LoVo (cell line): ENCODE results near the gene DNAH9.

Experiments
- DNase-seq: peaks from one replicate; pipeline ENCODE4 v3.0.0-alpha.2; 2016; ENCODE audit warnings: low spot score

DNAH9 gene, protein sequence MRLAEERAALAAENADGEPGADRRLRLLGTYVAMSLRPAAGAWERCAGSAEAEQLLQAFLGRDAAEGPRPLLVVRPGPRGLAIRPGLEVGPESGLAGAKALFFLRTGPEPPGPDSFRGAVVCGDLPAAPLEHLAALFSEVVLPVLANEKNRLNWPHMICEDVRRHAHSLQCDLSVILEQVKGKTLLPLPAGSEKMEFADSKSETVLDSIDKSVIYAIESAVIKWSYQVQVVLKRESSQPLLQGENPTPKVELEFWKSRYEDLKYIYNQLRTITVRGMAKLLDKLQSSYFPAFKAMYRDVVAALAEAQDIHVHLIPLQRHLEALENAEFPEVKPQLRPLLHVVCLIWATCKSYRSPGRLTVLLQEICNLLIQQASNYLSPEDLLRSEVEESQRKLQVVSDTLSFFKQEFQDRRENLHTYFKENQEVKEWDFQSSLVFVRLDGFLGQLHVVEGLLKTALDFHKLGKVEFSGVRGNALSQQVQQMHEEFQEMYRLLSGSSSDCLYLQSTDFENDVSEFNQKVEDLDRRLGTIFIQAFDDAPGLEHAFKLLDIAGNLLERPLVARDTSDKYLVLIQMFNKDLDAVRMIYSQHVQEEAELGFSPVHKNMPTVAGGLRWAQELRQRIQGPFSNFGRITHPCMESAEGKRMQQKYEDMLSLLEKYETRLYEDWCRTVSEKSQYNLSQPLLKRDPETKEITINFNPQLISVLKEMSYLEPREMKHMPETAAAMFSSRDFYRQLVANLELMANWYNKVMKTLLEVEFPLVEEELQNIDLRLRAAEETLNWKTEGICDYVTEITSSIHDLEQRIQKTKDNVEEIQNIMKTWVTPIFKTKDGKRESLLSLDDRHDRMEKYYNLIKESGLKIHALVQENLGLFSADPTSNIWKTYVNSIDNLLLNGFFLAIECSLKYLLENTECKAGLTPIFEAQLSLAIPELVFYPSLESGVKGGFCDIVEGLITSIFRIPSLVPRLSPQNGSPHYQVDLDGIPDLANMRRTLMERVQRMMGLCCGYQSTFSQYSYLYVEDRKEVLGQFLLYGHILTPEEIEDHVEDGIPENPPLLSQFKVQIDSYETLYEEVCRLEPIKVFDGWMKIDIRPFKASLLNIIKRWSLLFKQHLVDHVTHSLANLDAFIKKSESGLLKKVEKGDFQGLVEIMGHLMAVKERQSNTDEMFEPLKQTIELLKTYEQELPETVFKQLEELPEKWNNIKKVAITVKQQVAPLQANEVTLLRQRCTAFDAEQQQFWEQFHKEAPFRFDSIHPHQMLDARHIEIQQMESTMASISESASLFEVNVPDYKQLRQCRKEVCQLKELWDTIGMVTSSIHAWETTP (N-terminal part only)

GRCh38 chr17:11598274-11599221 is at the start of gene DNAH9:
DNAH9 (plus strand) TSS chr17:11598470; CDS start chr17:11598499, 29 bp downstream.
- peak; percentile 61 for DNase-seq

DNA sequence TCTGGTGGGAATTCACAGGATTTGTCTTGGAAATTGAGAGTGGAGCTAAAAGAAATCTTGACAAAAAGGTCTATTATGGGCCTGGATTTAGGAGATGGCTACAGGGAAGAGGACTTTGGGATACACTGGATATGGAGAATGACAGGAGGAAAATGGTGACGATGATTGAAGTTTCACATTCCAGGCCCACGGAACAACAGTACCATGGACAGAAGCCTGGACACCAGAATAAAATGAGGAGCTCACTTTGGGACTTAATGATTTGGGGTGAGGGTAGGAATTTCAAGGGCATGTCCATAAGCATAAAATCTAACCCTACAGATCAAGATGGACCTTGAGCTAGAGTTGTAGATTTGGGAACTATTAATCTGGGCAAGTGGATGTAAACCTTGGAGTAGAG is 47.8 kb upstream of the DNAH9 start:
- DNase-seq, result no peak

DNA sequence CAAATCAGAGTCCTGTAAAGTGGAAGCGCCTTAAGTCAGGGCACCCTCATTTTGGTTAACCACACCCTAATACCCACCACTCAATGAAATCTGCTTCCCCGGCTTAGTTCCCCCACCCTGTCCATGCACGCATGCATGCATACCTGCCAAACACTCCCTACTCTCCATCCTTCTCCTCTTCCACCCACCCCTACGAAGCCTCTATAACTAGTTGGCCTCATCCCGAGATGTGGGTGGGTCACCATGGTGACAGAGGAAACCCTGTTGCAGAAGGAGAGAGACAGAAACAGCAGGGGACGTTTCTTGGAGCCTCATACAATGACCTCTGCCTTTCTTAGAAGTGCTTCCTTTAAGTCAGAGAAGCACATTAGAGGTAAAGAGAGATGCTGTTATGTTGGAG is 46.8 kb upstream of the DNAH9 start:
- no peak for DNase-seq

- no peak for DNase-seq
These were observed 45.1 kb upstream of the DNAH9 start for GRCh38 chr17:11553135-11553534.

GRCh38 chr17:11554042-11554441 is 44.2 kb upstream of the DNAH9 start:
- DNase-seq, result no peak

DNA sequence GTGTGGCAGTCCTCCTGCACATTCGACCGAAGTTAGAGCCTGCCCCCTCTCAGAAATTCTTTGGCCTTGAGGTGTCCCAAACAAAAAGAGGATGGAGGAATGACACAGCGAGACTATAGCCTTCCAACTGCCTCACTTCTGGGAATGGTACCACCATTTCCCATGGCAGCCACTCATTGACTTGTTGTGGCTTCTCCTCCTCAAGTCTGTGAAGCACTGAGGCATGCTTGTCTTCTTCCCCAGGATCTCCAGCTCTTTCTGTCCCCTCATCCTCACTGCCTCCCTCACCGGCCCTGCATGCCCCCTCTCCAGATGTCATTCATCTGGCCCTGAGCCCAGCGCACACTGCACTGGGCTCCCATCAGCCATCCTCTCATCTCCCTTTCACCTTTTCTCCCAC is 43.7 kb upstream of the DNAH9 start:
- no peak for DNase-seq

DNA sequence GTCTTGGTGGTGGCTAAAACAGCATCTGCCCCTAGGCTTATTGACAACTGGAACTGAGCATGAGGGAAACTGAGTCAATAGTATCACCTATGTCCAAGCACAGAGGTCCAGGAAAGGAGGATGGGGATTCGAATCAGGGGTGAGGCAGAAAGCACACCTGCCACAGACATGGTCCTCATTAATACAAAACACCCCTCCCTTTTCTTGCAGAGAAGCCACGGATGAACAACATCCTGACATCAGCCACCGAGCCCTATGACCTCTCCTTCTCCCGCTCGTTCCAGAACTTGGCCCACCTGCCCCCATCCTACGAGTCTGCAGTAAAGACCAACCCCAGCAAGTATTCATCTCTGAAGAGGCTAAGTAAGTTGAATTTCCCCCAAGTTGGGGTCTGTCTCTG is 42.7 kb upstream of the DNAH9 start:
- no peak for DNase-seq

GRCh38 chr17:11557727-11558452 is 40.4 kb upstream of the DNAH9 start:
- DNase-seq, result no peak

- no peak for DNase-seq
These were observed 39.5 kb upstream of the DNAH9 start for GRCh38 chr17:11558681-11559234.

DNA sequence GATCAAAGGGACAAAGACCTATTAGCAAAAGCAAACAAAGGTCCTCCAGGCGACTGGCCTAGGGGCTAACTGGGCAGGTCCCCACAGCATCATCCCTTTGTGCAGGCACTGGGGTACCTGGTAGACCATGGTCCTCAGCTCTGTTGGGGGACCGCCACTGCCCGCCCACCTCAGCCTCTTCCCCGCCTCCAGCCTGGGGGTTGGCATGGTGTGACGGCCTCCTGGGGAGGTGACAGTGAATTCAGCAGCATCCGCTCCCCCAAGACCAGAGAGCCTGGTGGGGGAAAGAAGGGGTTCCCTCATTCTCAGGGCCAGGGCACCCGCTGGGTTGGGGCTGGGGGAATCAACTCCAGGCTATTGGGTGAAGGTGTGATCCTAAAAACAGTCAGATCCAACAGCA is 38.7 kb upstream of the DNAH9 start:
- no peak for DNase-seq

DNA sequence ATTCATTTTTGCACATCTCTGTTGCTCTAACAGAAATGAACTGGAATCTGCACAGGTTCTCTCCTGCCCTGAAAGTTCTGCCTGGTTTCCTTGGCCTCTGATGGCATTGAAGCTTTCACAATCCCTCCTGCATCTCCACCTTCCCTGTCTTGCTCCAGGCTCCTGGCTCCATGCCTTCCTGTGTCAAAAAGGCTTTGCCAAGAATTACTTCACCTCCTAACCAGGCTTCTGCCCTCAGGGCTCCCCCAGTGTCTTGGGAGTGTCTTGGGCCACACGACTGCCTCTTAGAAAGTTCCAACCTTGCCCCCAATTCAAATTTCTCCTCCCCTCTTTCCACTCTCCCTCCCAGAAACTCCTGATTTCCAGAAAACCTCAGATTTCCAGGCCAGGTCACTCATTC is 37.0 kb upstream of the DNAH9 start:
- DNase-seq, result no peak

- DNase-seq, result no peak
These were observed 36.6 kb upstream of the DNAH9 start for GRCh38 chr17:11561702-11562101.

- no peak for DNase-seq
These were observed 33.5 kb upstream of the DNAH9 start for GRCh38 chr17:11564589-11565380.

DNA sequence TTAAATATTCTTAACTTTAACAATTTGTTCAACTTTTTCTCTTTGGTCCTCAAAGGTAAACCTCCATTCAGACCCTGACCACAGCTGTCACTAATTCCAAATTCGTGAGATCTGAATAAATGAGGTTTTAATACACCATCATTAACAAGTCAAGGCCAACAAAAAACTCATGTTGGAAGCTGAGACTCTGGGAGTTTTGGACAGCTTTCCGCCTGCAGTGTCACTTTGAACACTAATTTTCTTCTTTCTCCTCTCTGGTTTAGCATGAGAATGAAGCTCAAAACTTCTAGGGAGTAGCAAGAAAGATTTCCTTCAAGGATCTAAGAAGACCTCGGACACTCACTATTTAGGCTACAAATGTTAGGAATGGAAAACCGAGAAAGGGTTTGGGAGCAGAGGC is 32.7 kb upstream of the DNAH9 start:
- DNase-seq, result no peak

GRCh38 chr17:11578998-11579397 is 19.3 kb upstream of the DNAH9 start:
- DNase-seq, result no peak

DNA sequence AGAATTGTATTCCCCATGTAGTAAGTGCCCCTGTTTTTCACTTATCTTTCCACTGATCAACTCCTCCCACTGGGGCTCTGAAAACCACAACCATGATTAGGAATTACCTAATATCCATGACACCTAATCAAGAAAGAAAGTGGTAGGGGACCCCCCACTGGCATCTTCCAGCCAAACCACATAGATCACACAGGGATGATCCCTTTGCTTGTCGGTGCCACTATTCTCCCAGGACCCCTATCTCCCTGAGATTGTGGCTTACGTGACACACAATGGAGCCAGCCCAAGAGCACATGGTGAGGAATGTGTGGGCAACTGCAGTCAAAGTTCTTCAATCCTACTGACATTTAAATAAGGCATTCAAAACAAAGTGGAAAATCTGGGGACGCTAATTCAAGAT is 17.6 kb upstream of the DNAH9 start:
- no peak for DNase-seq

DNA sequence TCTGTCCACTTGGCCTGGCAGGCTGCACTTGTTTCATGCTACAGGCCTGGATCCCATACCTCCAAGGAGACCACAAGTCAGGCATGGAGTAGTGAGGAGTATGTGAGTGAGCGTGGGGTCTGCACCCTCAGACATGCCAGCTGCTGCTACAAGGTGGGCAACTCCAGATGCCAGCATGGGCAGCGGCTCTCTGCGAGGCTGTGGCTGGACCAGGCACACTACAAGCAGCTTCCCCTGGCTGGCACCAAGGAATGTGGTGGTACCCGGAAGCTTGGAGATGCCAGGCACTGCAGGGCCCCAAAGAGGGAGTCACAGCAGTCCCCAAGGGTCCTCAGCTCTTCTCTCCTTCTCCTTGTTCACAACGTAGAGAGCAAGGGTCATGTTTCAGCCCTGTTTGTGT is 16.1 kb upstream of the DNAH9 start:
- DNase-seq, result no peak

GRCh38 chr17:11583306-11583992 is 14.8 kb upstream of the DNAH9 start:
- DNase-seq, result no peak

DNA sequence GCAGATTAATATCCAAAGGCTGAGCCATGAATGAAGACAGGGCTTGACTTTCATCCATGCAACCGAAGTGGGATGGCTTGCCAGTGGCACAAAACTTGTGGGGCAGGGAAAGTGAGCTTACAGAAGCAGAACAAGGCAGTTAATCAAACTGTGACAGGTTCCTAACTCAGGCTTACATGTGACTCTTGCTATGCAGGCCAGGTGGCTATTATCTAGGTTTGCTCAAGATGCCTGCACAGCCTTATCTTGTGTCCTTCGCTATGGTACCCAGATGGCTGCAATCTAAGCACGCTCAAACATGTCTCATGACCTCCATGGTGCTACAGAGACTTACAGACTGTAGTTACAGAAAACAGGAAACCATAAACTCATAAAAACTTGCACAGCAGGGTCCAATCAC is 8.6 kb upstream of the DNAH9 start:
- no peak for DNase-seq
